Panc1 (cell line): Measurements from ENCODE around the gene DNTT.

ENCODE experiments used
- CTCF ChIP-seq: fragments of 450-650 bp; IDR thresholded peaks from 2 replicates; pipeline ENCODE4 v1.5.1; 2017; ENCODE audit warnings: mild to moderate bottlenecking
- POLR2AphosphoS5 ChIP-seq: IDR thresholded peaks from 2 replicates; pipeline ENCODE4 v1.6.1; 2012; ENCODE audit warnings: mild to moderate bottlenecking, low read depth, low read length, moderate library complexity
- REST ChIP-seq, 2 experiments: IDR thresholded peaks; 2 replicates each; pipeline ENCODE4 v1.6.1; 2011 to 2012; ENCODE audit warnings: low read depth in 2 of 2, control low read depth in 1 of 2, low read length in 1 of 2, mild to moderate bottlenecking in 1 of 2, moderate library complexity in 1 of 2; ENCODE audit not compliant: insufficient read depth in 1 of 2
- TCF7L2 ChIP-seq: IDR thresholded peaks from 2 replicates; pipeline ENCODE4 v1.6.1; 2011; ENCODE audit warnings: mild to moderate bottlenecking, low read depth, low read length, inconsistent platforms

GRCh38 chr10:96279191-96279641 lies 25.0 kb upstream of the DNTT start:
- TF ChIP-seq CTCF (no peak), POLR2AphosphoS5 (no peak), REST (IDR thresholded peaks at IDR 0.05; ENCODE audit: insufficient read depth in 1 of 2, low read depth in 2 of 2, low read length in 1 of 2) (no peak), TCF7L2 (no peak)
